Stimulated activated CD4-positive, alpha-beta T cell treated with anti-CD3 and anti-CD28 coated beads, Interleukin-2, amount 100 ng/mL, for 24 hours (primary cell): Measurements from ENCODE around the gene ESRP2.

Experiments
- DNase-seq, 2 donors: peaks; one replicate each; pipeline ENCODE4 v3.0.0-alpha.2; 2020

The ESRP2 gene

DNA sequence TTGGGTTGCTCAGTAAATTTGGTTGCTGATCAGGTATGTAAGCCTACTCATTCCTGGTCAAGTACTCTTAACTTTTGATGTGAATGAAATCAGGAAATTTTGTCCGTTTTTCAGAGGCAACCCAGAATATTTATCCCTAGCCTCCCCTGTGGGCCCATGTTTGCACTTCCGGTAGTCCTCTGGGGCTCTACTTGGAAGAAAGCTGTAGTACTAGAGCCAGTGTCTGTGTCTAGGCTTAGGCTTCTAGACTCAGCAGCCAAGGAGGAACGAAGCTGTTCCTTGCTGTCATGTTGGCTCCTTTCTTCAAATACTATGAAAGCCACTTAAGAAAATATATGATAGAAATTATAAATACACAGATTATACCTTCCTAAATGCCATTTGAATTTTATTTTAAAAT lies 21.2 kb downstream of the ESRP2 start:
- DNase-seq: no peak

DNA sequence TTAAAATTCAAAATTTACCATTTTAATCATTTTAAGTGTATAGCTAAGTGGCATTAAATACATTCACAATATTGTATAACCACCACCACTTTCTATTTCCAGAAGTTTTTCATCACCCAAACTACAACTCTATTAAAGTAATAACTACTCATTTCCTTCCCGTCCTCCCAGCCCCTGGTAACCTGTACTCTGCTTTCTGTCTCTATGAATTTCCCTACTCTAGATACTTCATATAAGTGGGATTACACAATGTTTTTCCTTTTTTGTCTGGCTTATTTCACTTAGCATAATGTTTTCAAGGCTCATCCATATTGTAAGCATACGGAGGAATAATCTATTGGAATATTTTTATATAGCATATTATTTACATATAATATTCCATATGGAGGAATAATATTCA lies 29.7 kb downstream of the ESRP2 start:
- no peak for DNase-seq

DNA sequence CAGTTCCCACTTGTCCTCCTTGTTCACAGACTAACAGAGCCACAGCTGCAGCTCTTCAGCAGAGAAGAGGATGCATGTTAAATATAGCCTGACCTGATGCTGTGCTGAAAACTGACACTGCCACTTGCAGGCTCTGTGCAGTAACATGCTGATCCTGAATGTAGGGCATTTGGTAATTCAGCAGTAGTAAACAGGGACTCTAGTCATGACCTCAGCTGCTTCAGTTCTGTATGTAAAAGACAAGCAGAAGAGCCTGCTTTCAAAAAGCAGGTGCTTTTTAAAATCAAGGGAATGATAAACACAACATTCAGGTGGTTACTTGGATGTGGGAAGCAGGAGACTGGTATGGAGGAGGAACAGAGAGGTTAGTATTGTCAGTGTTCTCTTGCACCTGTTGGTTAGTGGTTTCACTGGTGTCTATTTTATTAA lies 33.8 kb downstream of the ESRP2 start:
- DNase-seq: no peak

DNA sequence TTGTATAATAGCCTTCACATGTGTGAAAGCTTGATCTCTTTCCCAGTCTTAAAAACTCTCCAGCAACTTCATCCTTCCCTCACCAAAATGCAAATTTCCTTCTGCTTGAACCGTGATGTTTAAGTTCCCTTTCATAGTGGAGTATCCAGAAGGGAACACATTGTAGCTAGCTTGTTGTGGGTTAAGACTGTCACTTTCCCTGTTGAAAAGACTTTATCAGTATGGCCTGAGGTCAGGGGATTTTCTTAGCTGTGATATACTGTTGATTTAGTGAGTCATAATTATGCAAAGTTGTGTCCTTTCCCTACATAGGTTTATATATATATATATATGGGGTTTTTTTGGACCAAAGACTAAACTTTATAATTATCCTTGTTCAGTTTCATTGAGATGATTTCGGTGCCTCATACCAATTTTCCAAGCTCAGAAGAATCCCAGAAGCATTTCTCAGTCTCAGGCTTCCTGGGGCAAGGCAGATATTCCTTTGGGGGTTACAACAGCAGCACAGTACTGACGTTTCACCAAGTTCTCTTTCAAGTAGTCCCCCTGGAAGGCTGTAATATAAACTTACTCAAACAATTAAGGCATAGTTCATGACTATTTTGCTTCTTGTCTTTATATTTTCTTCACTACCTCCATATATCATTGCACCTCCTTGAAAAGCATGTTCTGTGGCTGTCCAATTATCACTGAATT lies 35.7 kb downstream of the ESRP2 start:
- no peak for DNase-seq

DNA sequence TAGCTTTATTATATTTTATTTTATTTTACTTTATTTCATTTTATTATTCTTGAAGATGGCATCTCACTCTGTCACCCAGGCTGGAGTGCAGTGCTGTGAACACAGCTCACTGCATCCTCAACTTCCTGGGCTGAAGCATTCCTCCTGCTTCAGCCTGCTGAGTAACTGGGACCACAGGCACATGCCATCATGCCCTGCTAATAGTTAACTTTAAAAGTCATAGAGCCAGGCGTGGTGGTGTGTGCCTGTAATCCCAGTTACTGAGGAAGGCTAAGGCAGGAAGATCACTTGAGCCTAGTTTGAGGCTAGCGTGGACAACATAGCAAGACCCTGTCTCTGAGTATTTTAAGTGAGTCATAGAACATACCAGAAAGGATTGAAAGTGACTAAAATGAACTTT lies 38.7 kb downstream of the ESRP2 start:
- DNase-seq: no peak

DNA sequence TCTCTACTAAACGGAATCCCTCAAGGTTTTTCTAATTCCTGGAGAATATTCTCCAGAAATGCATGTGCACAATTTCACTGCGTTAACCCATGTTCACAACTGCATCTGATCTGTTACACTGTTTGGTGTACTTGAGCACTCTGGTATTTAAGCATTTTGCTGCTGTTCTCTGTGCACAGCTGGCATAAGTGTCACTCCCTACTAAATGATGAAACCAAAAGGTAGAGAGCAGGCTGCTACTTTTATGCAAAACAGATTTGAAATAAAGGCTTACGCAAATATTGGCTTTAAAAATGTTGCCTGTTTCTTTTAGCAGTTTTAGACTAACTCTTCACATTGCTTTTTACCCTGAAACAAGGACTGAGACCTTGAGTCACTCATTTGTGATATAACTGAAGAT lies 41.7 kb downstream of the ESRP2 start:
- DNase-seq: no peak

DNA sequence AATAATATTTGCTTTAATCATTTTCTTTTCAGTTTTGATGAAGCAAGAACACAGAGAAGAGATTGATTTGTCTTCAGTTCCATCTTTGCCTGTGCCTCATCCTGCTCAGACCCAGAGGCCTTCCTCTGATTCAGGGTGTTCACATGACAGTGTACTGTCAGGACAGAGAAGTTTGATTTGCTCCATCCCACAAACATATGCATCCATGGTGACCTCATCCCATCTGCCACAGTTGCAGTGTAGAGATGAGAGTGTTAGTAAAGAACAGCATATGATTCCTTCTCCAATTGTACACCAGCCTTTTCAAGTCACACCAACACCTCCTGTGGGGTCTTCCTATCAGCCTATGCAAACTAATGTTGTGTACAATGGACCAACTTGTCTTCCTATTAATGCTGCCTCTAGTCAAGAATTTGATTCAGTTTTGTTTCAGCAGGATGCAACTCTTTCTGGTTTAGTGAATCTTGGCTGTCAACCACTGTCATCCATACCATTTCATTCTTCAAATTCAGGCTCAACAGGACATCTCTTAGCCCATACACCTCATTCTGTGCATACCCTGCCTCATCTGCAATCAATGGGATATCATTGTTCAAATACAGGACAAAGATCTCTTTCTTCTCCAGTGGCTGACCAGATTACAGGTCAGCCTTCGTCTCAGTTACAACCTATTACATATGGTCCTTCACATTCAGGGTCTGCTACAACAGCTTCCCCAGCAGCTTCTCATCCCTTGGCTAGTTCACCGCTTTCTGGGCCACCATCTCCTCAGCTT lies 45.0 kb downstream of the ESRP2 start:
- DNase-seq: no peak

DNA sequence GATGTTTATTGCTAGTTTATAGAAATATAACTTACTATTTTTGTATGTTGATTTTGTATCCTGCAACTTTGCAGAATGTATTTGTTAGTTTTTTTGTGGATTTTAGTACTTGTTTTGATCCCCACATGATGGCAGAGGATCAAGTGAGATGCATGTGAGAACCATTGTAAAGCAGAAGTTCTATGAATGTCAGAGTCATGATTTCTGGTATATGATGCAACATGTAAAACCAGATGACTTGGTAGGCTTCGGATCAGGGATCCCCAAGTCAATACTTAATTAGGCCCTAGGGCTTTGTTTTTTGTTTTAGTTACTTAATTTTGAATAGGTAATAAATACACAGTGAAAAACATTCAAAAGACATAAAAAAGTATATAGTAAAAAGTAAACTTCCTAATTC lies 45.8 kb downstream of the ESRP2 start:
- no peak for DNase-seq

DNA sequence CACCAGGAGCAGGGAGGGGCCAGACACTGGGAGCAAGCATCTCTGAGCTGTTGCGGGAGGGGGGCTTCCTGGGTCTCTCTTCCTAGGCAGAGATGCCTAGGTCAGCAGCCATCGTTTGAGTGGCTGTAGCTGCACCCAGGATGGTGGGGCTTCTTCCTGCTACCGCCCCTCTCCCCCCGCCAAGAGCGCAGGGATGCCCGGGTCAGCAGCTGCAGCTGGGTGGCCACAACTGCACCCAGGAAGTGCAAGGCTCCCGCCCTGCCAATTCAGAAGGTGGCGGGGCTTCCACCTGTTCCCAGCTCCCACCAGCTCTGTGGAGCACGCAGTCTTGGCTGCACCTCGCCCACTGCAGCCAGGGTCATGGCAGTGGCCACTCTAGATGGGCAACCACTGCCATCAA lies 47.8 kb downstream of the ESRP2 start:
- DNase-seq: no peak

DNA sequence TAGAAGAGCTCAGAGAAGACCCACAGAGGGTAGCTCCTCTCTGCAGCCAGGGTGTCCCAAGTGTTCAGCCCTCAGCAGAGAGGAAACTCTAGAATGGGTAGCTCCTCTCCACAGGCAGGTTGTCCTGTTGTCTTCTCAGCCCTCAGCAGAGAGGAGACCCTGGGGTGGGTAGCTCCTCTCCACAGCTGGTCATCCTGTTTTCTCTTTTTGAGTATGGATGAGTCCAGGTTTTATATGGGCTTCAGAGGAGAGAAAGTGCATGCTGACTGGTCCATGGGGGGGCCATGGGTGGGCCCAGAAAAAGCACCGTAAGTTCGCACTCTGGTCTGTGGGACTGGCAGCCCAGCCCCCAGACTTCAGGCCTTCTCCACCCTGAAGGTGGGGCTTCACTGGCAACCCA lies 48.4 kb downstream of the ESRP2 start:
- DNase-seq: no peak

DNA sequence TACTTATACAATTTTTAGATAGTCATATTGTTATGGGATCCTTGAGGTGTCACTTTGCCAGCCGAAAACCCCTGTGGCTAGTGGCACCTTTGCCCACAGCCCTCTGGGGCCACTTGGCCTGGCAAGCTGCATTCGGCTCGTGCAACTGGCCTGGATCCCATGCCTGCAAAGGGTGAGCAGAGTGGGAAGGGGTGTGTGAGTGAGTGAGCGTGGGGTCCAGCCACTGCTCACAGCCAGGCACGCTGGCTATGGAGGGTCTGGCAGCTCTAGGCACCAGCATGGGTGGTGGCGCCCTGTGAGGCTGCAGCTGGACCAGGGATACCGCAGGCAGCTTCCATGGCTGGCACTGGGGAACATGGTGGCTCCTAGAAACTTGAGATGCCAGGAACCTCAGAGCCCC lies 49.0 kb downstream of the ESRP2 start:
- no peak for DNase-seq

DNA sequence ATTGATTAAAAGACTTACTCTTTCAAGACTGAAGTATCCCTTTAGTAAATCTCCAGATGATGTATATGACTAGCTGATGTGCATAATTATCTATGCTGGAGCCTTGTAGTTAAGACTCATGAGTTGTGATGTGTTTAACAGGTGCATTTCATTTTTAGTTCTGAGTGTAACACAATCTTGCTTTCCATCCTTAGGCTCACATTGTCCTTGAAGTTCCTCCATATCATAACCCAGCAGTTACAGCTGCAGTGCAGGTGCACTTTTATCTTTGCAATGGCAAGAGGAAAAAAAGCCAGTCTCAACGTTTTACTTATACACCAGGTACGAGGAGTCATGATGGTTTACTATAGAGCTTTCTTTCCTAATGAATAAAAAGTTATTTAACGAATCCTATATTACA lies 52.9 kb downstream of the ESRP2 start:
- DNase-seq: no peak

DNA sequence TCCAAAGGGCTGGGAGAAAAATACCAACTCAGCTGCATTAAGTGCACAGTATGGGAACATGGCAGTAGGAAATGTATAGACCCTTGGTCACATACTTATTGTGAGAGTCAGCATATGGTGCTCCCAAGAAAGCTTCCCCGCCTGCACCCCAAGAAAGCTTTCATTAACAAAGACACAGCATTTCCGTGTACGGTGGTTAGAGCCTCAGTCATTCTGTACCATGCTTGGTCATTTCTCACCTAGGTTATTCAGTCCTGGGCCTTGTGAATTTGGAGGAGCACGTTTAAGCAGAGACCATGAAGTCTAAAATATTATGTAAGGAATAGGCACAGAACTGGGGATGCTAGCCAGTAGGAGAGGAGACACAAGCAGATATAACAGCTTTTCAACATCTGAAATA lies 56.1 kb downstream of the ESRP2 start:
- no peak for DNase-seq

DNA sequence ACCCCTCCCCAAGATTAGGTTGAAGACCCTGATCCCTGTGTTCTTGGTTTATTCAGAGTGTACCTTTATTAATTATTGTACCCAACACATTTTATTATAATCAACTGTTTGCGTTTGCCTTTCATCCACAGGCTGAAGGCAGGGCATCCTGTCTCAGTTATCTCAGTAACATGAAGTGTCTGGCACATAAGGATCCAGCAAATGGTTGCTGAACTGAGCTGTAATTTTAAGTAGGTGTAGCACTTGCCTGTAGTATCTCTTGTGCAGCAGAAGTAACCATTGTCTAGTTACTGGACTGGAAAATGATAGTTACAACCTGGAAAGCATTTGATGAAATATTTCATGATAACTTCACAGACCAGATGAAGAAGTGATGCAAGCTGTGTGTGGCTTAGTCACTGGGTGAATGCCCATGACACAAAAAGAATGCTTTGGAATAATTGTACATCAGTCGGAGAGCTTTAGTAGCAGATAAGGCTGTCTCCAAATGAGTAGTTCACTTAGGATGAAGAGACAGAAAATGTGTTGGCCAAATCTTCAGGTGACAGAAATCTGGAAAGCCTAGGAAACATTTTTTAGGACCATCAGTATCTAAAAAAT lies 56.6 kb downstream of the ESRP2 start:
- DNase-seq: no peak
